A549 (cell line): Measurements from ENCODE around the gene ZNF423. TPM values are rescaled to one million over a fixed set of nuclear protein-coding genes. Genes with fewer than 3 reads are reported as not detected.
A peak's percentile ranks its signal among the peaks of the same experiment; 100 is the strongest.

Experiments used
- ATAC-seq, 2 experiments: fragments of 200-7000 bp in 1 of 2; fragments of >200 bp in 1 of 2; cut with Nextera tagmentation in 1 of 2; cut with Tn5 transposase in 1 of 2; 3 replicates each; pipeline versions ENCODE4 v1.8.0 to v1.9.1; 2018 to 2020; ENCODE audit warnings: mild to moderate bottlenecking in 1 of 2, moderate library complexity in 1 of 2
- CTCF ChIA-PET: fragments of 300-600 bp; sonication (Branson Sonifier 250); formaldehyde crosslinking; extraction: SDS; loops from one replicate; lab custom pipeline; 2021; ENCODE audit warnings: antibody characterized with exemption, inconsistent platforms; lab: Yijun Ruan, JAX
- POLR2A ChIA-PET: fragments of 350-600 bp; formaldehyde crosslinking; extraction: SDS; loops from one replicate; lab custom pipeline; 2021; ENCODE audit warnings: antibody characterized with exemption, inconsistent platforms; lab: Yijun Ruan, JAX
- DNase-seq, 2 experiments: peaks; one replicate each; pipeline versions ENCODE4 v3.0.0 to v3.0.0-alpha.2; 2011 to 2016; ENCODE audit warnings: low read depth in 1 of 2, low spot score in 1 of 2
- FAIRE-seq: peaks from 2 replicates; lab custom pipeline; 2011; peaks lifted over from hg19 to GRCh38; lab: Jason Lieb, UNC
- H3K27ac ChIP-seq, 2 experiments: fragments of >200 bp; sonication (Bioruptor Twin); formaldehyde crosslinking; 3 replicates each; pipeline ENCODE4 v1.5.1; 2016 to 2017
- H3K4me1 ChIP-seq: fragments of >200 bp; sonication (Bioruptor Twin); formaldehyde crosslinking; 3 replicates; pipeline ENCODE4 v1.6.1; 2016
- H3K4me2 ChIP-seq: fragments of >200 bp; sonication (Bioruptor Twin); formaldehyde crosslinking; 3 replicates; pipeline ENCODE4 v1.6.1; 2016
- H3K4me3 ChIP-seq: fragments of >200 bp; sonication (Bioruptor Twin); formaldehyde crosslinking; 3 replicates; pipeline ENCODE4 v1.5.1; 2016
- H3K9me3 ChIP-seq: fragments of >200 bp; sonication (Bioruptor Twin); formaldehyde crosslinking; 3 replicates; pipeline ENCODE4 v1.6.1; 2016
- CBX8 ChIP-seq: fragments of 200-600 bp; sonication (generic); IDR thresholded peaks from 2 replicates; pipeline ENCODE4 v1.6.1; 2016
- EHMT2 ChIP-seq: fragments of 200-600 bp; sonication (generic); IDR thresholded peaks from 2 replicates; pipeline ENCODE4 v1.6.1; 2016; ENCODE audit warnings: antibody characterized with exemption, low read depth, mild to moderate bottlenecking, moderate library complexity
- EP300 ChIP-seq, 2 experiments: fragments of >200 bp; sonication (Bioruptor Twin); formaldehyde crosslinking; IDR thresholded peaks; 2 replicates in 1 of 2; 3 replicates in 1 of 2; pipeline ENCODE4 v1.6.1; 2016 to 2017
- FOXS1 ChIP-seq: fragments of 250-450 bp; sonication (Bioruptor Pico); IDR thresholded peaks from 2 replicates; pipeline ENCODE4 v1.5.0; 2020; ENCODE audit warnings: mild to moderate bottlenecking, moderate library complexity
- GATA3 ChIP-seq: IDR thresholded peaks from 2 replicates; pipeline ENCODE4 v1.6.1; 2012; ENCODE audit warnings: borderline replicate concordance
- HDAC2 ChIP-seq: fragments of 200-600 bp; sonication (generic); IDR thresholded peaks from 2 replicates; pipeline ENCODE4 v1.6.1; 2016
- HOXA7 ChIP-seq: fragments of 250-450 bp; sonication (Bioruptor Pico); IDR thresholded peaks from 2 replicates; pipeline ENCODE4 v1.5.0; 2020; ENCODE audit warnings: mild to moderate bottlenecking, moderate library complexity
- HOXB13 ChIP-seq: fragments of 250-450 bp; sonication (Bioruptor Pico); IDR thresholded peaks from 2 replicates; pipeline ENCODE4 v1.5.0; 2020; ENCODE audit warnings: low read depth, mild to moderate bottlenecking, moderate library complexity
- JUN ChIP-seq, 2 experiments: fragments of >200 bp; sonication (Bioruptor Twin); formaldehyde crosslinking; IDR thresholded peaks; 2 replicates in 1 of 2; 3 replicates in 1 of 2; pipeline ENCODE4 v1.6.1; 2016 to 2017
- MAFK ChIP-seq: fragments of 450-650 bp; IDR thresholded peaks from 2 replicates; pipeline ENCODE4 v1.6.1; 2014; ENCODE audit not compliant: partially characterized antibody
- NFE2L2 ChIP-seq: fragments of 150-350 bp; conservative IDR thresholded peaks from 2 replicates; pipeline ENCODE4 v1.6.1; 2014; ENCODE audit warnings: low read length
- POLR2AphosphoS2 ChIP-seq: conservative IDR thresholded peaks from 2 replicates; pipeline ENCODE4 v1.6.1; 2012; ENCODE audit warnings: low read length, improper control_type of control experiment, inconsistent platforms
- RAD21 ChIP-seq, 2 experiments: fragments of >200 bp in 1 of 2; sonication (Bioruptor Twin) in 1 of 2; formaldehyde crosslinking in 1 of 2; IDR thresholded peaks in 1 of 2; conservative IDR thresholded peaks in 1 of 2; 2 replicates in 1 of 2; 3 replicates in 1 of 2; pipeline ENCODE4 v1.6.1; 2012 to 2018; ENCODE audit warnings: inconsistent platforms in 1 of 2
- RARB ChIP-seq: fragments of 250-450 bp; sonication (Bioruptor Pico); IDR thresholded peaks from 2 replicates; pipeline ENCODE4 v1.8.0; 2021; ENCODE audit warnings: mild to moderate bottlenecking, moderate library complexity
- RCOR1 ChIP-seq: fragments of 150-350 bp; IDR thresholded peaks from 2 replicates; pipeline ENCODE4 v1.6.1; 2014; ENCODE audit warnings: antibody characterized with exemption, low read length, low read depth
- RNF2 ChIP-seq: fragments of 200-600 bp; sonication (generic); IDR thresholded peaks from 2 replicates; pipeline ENCODE4 v1.6.1; 2016; ENCODE audit warnings: low read depth, mild to moderate bottlenecking, antibody characterized with exemption, moderate library complexity, borderline replicate concordance
- ZFP36 ChIP-seq: fragments of 450-650 bp; IDR thresholded peaks from 2 replicates; pipeline ENCODE4 v1.6.1; 2014; ENCODE audit warnings: borderline replicate concordance; ENCODE audit not compliant: partially characterized antibody
- ZSCAN20 ChIP-seq: fragments of 250-450 bp; sonication (Bioruptor Pico); IDR thresholded peaks from 2 replicates; pipeline ENCODE4 v1.8.0; 2022; ENCODE audit warnings: mild to moderate bottlenecking, moderate library complexity
- WGBS: methylation state at CpG from one replicate; pipeline ENCODE4 v1.1.6; 2017; ENCODE audit errors: missing lambda C conversion rate; 5-methylcytosine and 5-hydroxymethylcytosine counted together
- polyA plus RNA-seq, 4 experiments: library from polyadenylated mRNA; depleted of rRNA in 3 of 4; stranded (reverse); fragments of >200 nt; fragmentation: RNase III in 1 of 4; extraction: RNeasy Plus Mini Kit Qiagen cat#74134 plus additional on column Dnase treatment in 1 of 4; gene quantifications; 2 replicates in 3 of 4; 3 replicates in 1 of 4; pipeline ENCODE4 v1.2.3, GENCODE V29; 2011 to 2017
- TF ChIP-seq, protein P1 (sequence below): fragments of 250-450 bp; sonication (Bioruptor Pico); IDR thresholded peaks from 2 replicates; pipeline ENCODE4 v1.5.0; 2020; ENCODE audit warnings: low read depth, mild to moderate bottlenecking, moderate library complexity
- TF ChIP-seq, protein P2 (sequence below): IDR thresholded peaks from 2 replicates; pipeline ENCODE4 v1.6.1; 2012
- TF ChIP-seq, protein P3 (sequence below): IDR thresholded peaks from 2 replicates; pipeline ENCODE4 v1.6.1; 2012

Gene ZNF423
- polyA plus RNA-seq, 2 of the 4 experiments (the other 2 are of a cell fraction) = 0.04 to 0.10 TPM

DNA sequence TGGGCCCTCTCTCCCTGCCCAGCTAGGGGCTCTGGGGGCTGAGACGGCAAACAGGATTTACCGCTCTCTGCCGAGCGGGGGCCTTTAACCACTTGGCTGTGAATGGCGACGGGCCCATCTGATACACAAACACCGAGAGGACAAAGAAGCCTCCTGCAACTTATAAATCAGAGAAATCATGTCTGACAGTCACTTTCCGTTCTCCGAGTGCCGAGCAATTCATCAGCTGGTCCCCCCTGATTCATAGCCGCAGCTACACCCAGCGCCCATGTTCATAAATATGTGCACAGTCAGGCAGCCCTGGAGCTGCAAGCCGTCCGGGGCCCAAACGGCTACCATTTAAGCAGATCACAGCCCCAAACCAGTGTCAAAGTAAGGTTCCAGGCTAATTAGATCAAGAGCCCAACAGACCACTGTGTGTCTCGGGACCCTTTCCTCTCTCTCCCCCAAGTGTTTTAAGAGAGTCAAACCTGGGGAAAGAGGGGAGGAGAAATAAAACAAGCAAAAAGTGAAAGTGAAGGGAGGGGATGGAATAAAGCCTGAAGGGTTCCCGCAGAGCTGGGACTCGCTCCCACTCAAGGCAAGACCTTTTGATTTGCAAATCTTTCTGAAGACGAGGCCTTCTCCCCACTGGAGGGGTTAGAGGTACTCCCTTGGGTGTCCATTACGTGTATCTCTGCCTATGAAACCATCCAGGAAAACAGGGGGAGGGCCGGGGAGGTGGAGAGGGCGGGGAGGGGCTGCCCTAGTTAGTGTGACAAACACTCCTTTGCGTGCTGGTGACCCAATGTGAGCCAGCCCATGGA, 327.6 kb downstream of the ZNF423 start:
- Histone ChIP-seq H3K27ac (no peak overlapping the region), H3K4me3 (no peak overlapping the region), H3K4me2 (no peak overlapping the region), H3K9me3 (no peaks in the 10 kb centered on the region), H3K4me1 (no peaks in the 10 kb centered on the region)
- DNase-seq (no peak), FAIRE-seq (no peak), ATAC-seq (no peak)
- CTCF ChIA-PET = interaction anchor here (0.7 to 1.4 kb wide), 2 partner anchors 9 to 65 kb away, joined by 4 to 5 read pairs; no protein-coding TSS in a partner anchor
- POLR2A ChIA-PET = no interaction called here
- TF ChIP-seq FOXS1 = no peak
- no peak for TF ChIP-seq EHMT2
- TF ChIP-seq RNF2 = no peak
- TF ChIP-seq GATA3 = no peak
- no peak for TF ChIP-seq HOXA7 (CRISPR knock-in tag)
- TF ChIP-seq NFE2L2 = no peak
- WGBS = 54% methylated on average over 21 of the region's 23 CpGs

DNA sequence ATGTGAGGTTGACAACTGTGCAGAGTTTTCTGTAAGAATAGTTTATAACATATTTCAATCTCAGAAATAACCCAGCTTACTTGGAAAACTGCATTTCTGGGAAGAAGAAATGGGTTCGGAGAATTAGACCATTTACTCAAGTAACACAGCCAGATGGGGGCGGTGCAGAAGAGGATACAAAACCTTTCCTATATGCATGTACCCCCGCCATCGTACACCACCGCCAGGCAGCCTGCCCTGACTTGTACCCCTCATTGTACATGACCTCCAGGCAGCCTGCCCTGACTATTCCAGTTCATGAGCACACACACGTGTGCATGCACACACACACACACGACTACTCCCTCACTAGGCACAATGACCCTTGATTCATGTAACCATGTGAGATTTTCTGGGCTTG, 328.3 kb downstream of the ZNF423 start:
- Histone ChIP-seq H3K9me3 (no peaks in the 10 kb centered on the region), H3K4me3 (no peak overlapping the region), H3K4me1 (no peaks in the 10 kb centered on the region), H3K27ac (no peak overlapping the region), H3K4me2 (no peak overlapping the region)
- TF ChIP-seq RAD21 (conservative IDR thresholded peaks at IDR 0.05 in 1 of 2, IDR thresholded peaks at IDR 0.05 in 1 of 2) = no peak
- TF ChIP-seq ZFP36 = peak; percentile 17
- DNase-seq (no peak), FAIRE-seq (no peak), ATAC-seq (no peak)
- 47% methylated on average over 7 of the region's 7 CpGs for WGBS
- POLR2A ChIA-PET = no interaction called here
- CTCF ChIA-PET = interaction anchor here (1.4 kb wide), 1 partner anchor 65 kb away, joined by 5 read pairs; no protein-coding TSS in a partner anchor

DNA sequence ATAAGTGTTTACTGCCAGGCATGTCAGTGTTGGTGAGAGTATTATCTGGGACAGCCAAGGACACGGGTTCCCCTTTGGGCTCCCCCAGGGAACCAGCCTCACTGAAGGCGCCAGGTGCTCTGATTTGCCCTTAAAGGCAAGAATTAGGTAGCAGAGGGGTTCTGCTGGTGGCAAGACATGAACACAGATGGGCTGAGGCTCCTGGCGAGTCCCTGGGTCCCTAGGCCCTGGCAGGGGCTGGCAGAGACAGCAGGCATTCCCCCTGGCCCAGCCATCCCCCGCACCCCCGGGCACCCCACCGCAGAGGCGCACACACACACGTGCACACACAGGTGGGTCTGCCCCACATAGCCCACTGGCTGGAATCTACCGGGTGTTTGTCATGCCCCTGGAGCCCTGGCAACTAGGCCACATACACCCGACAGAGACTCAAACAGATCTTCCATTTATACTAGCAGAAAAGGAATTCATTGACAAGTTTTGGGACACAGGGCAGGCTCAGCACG, 329.0 kb downstream of the ZNF423 start:
- WGBS = 49% methylated on average over 6 of the region's 11 CpGs
- no peak overlapping the region for H3K4me3 ChIP-seq
- CTCF ChIA-PET = interaction anchor here (1.1 to 1.4 kb wide), 2 partner anchors 10 to 66 kb away, joined by 3 to 5 read pairs; no protein-coding TSS in a partner anchor
- POLR2A ChIA-PET = no interaction called here
- ATAC-seq = no peak
- no peak overlapping the region for H3K27ac ChIP-seq
- no peaks in the 10 kb centered on the region for H3K4me1 ChIP-seq
- FAIRE-seq = no peak
- TF ChIP-seq POLR2AphosphoS2 (no peak), CBX8 (no peak), EHMT2 (no peak), MAFK (no peak), EP300 (IDR thresholded peaks at IDR 0.05) (no peak), JUN (IDR thresholded peaks at IDR 0.05) (no peak), RARB (CRISPR knock-in tag) (no peak), RCOR1 (no peak), NFE2L2 (no peak), HOXB13 (CRISPR knock-in tag) (no peak), ZSCAN20 (CRISPR knock-in tag) (no peak), HDAC2 (no peak)
- TF ChIP-seq, protein P1, sequence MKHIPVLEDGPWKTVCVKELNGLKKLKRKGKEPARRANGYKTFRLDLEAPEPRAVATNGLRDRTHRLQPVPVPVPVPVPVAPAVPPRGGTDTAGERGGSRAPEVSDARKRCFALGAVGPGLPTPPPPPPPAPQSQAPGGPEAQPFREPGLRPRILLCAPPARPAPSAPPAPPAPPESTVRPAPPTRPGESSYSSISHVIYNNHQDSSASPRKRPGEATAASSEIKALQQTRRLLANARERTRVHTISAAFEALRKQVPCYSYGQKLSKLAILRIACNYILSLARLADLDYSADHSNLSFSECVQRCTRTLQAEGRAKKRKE = no peak
- TF ChIP-seq, protein P2, sequence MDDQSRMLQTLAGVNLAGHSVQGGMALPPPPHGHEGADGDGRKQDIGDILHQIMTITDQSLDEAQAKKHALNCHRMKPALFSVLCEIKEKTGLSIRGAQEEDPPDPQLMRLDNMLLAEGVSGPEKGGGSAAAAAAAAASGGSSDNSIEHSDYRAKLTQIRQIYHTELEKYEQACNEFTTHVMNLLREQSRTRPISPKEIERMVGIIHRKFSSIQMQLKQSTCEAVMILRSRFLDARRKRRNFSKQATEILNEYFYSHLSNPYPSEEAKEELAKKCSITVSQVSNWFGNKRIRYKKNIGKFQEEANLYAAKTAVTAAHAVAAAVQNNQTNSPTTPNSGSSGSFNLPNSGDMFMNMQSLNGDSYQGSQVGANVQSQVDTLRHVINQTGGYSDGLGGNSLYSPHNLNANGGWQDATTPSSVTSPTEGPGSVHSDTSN = no peak
- TF ChIP-seq, protein P3, sequence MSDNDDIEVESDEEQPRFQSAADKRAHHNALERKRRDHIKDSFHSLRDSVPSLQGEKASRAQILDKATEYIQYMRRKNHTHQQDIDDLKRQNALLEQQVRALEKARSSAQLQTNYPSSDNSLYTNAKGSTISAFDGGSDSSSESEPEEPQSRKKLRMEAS = no peak
- no peaks in the 10 kb centered on the region for H3K9me3 ChIP-seq
- H3K4me2 ChIP-seq = no peak overlapping the region
- DNase-seq = no peak
